PFSK-1 (cell line): ENCODE measurements around the gene BNIP5.

Source experiments
- FOXP2 ChIP-seq: optimal IDR thresholded peaks from 2 replicates; pipeline ENCODE3; 2011; ENCODE audit warnings: borderline replicate concordance, control low read depth, inconsistent platforms; ENCODE audit not compliant: insufficient read depth; ENCODE audit errors: extremely low read length, extremely low read depth
- POLR2AphosphoS5 ChIP-seq: IDR thresholded peaks from 2 replicates; pipeline ENCODE4 v1.6.1; 2012; ENCODE audit warnings: low read depth, mild to moderate bottlenecking, control low read depth, low read length, moderate library complexity
- SIN3A ChIP-seq: IDR thresholded peaks from 2 replicates; pipeline ENCODE4 v1.6.1; 2012; ENCODE audit warnings: mild to moderate bottlenecking, low read length, moderate library complexity, borderline replicate concordance; ENCODE audit not compliant: insufficient read depth
- TAF1 ChIP-seq: IDR thresholded peaks from 2 replicates; pipeline ENCODE4 v1.6.1; 2012; ENCODE audit warnings: low read length, control low read depth, borderline replicate concordance; ENCODE audit not compliant: insufficient read depth
- TF ChIP-seq, protein P1 (sequence below), 2 experiments: IDR thresholded peaks; 2 replicates each; pipeline versions ENCODE4 v1.6.1 to v1.8.0; 2011 to 2012; ENCODE audit warnings: low read depth in 2 of 2, low read length in 2 of 2, control low read depth in 1 of 2, inconsistent platforms in 1 of 2, mild to moderate bottlenecking in 1 of 2, moderate library complexity in 1 of 2; ENCODE audit not compliant: insufficient read depth in 1 of 2

BNIP5 gene

GRCh38 chr6:36375644-36376155 is 39.0 kb upstream of the BNIP5 start:
- TF ChIP-seq FOXP2 (no peak), SIN3A (no peak)

- TF ChIP-seq FOXP2 (no peak), TAF1 (no peak), SIN3A (no peak), POLR2AphosphoS5 (no peak)
- TF ChIP-seq, protein P1, sequence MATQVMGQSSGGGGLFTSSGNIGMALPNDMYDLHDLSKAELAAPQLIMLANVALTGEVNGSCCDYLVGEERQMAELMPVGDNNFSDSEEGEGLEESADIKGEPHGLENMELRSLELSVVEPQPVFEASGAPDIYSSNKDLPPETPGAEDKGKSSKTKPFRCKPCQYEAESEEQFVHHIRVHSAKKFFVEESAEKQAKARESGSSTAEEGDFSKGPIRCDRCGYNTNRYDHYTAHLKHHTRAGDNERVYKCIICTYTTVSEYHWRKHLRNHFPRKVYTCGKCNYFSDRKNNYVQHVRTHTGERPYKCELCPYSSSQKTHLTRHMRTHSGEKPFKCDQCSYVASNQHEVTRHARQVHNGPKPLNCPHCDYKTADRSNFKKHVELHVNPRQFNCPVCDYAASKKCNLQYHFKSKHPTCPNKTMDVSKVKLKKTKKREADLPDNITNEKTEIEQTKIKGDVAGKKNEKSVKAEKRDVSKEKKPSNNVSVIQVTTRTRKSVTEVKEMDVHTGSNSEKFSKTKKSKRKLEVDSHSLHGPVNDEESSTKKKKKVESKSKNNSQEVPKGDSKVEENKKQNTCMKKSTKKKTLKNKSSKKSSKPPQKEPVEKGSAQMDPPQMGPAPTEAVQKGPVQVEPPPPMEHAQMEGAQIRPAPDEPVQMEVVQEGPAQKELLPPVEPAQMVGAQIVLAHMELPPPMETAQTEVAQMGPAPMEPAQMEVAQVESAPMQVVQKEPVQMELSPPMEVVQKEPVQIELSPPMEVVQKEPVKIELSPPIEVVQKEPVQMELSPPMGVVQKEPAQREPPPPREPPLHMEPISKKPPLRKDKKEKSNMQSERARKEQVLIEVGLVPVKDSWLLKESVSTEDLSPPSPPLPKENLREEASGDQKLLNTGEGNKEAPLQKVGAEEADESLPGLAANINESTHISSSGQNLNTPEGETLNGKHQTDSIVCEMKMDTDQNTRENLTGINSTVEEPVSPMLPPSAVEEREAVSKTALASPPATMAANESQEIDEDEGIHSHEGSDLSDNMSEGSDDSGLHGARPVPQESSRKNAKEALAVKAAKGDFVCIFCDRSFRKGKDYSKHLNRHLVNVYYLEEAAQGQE (IDR thresholded peaks at IDR 0.05; ENCODE audit: insufficient read depth in 1 of 2, low read depth in 2 of 2, low read length in 2 of 2) = no peak
These were observed 38.3 kb upstream of the BNIP5 start for GRCh38 chr6:36374972-36375371.

- TF ChIP-seq, protein P1 (IDR thresholded peaks at IDR 0.05; ENCODE audit: insufficient read depth in 1 of 2, low read depth in 2 of 2, low read length in 2 of 2) = peak in 1 of 2 experiments; percentile 49; a peak in 1 of 4 replicates
- TF ChIP-seq TAF1 = no peak
- TF ChIP-seq POLR2AphosphoS5 = no peak
These were observed 37.5 kb upstream of the BNIP5 start for GRCh38 chr6:36374194-36374593.

- TF ChIP-seq TAF1 (no peak), FOXP2 (no peak), SIN3A (no peak), POLR2AphosphoS5 (no peak)
- TF ChIP-seq, protein P1 (IDR thresholded peaks at IDR 0.05; ENCODE audit: insufficient read depth in 1 of 2, low read depth in 2 of 2, low read length in 2 of 2) = no peak
These were observed 36.8 kb upstream of the BNIP5 start for GRCh38 chr6:36373368-36374019.

DNA sequence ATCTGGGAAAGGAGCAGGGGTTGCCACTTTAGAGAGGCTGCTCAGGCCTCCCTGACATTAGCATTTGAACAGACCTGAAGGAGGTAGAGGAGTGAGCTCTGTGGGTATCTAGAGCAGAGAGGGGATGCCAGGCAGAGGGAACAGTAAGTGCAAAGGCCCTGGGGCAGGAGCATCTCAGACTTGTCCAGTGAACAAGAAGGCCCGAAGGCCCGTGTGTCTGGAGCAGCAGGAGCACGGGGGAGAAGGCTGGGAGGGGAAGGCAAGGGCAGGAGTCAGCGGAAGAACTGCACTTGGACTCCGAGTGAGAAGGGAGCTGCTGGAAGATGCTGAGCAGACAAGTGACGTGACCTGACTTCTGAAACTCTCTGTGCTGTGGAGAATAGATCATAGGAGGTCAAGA is 35.4 kb upstream of the BNIP5 start:
- TF ChIP-seq, protein P1 (IDR thresholded peaks at IDR 0.05; ENCODE audit: insufficient read depth in 1 of 2, low read depth in 2 of 2, low read length in 2 of 2) = no peak
- TF ChIP-seq TAF1 (no peak), FOXP2 (no peak), SIN3A (no peak), POLR2AphosphoS5 (no peak)
